Activated CD4-positive, alpha-beta T cell treated with anti-CD3 and anti-CD28 coated beads, Interleukin-2, amount 50 U/mL, for 4 hours (primary cell): ENCODE data around the gene TTLL1.
A peak's percentile ranks its signal among the peaks of the same experiment; 100 is the strongest.

Source experiments
- DNase-seq, 2 experiments: peaks; one replicate each; pipeline ENCODE4 v3.0.0-alpha.2; 2020

TTLL1 gene

GRCh38 chr22:43088984-43089717 lies at the start of gene TTLL1:
TSS of gene TTLL1 (minus strand) at chr22:43089391. CDS start at chr22:43075586, 13,805 bp downstream.
- peak; percentile 79 to 82 for DNase-seq

GRCh38 chr22:43136801-43137200 lies 47.6 kb upstream of the TTLL1 start:
- no peak for DNase-seq

- DNase-seq = peak in 1 of 2 experiments; percentile 22
Observed at GRCh38 chr22:43136255-43136654, 47.1 kb upstream of the TTLL1 start.

GRCh38 chr22:43135565-43135964 lies 46.4 kb upstream of the TTLL1 start:
- DNase-seq = no peak

GRCh38 chr22:43134553-43134952 lies 45.4 kb upstream of the TTLL1 start:
- no peak for DNase-seq

- DNase-seq = no peak
Observed at GRCh38 chr22:43133401-43133800, 44.2 kb upstream of the TTLL1 start.

- DNase-seq = no peak
Observed at GRCh38 chr22:43131773-43132501, 42.7 kb upstream of the TTLL1 start.

- no peak for DNase-seq
Observed at GRCh38 chr22:43129426-43130425, 40.5 kb upstream of the TTLL1 start.

- DNase-seq = no peak
Observed at GRCh38 chr22:43128928-43129424, 39.8 kb upstream of the TTLL1 start.

GRCh38 chr22:43128116-43128515 lies 38.9 kb upstream of the TTLL1 start:
- DNase-seq = no peak

GRCh38 chr22:43127166-43127908 lies 38.1 kb upstream of the TTLL1 start:
- no peak for DNase-seq

GRCh38 chr22:43126501-43127165 lies 37.4 kb upstream of the TTLL1 start:
- no peak for DNase-seq

- no peak for DNase-seq
Observed at GRCh38 chr22:43118953-43119458, 29.8 kb upstream of the TTLL1 start.

- DNase-seq = no peak
Observed at GRCh38 chr22:43118024-43118849, 29.0 kb upstream of the TTLL1 start.

GRCh38 chr22:43116932-43117331 lies 27.7 kb upstream of the TTLL1 start:
- DNase-seq = no peak

- no peak for DNase-seq
Observed at GRCh38 chr22:43114958-43115357, 25.8 kb upstream of the TTLL1 start.

GRCh38 chr22:43113526-43114251 lies 24.5 kb upstream of the TTLL1 start:
- no peak for DNase-seq

- DNase-seq = peak; percentile 46 to 47
Observed at GRCh38 chr22:43110927-43111623, 21.9 kb upstream of the TTLL1 start.

- peak; percentile 22 to 27 for DNase-seq
Observed at GRCh38 chr22:43110444-43110926, 21.3 kb upstream of the TTLL1 start, which contains the start of gene BIK. TSS of gene BIK (plus strand) at chr22:43110750. CDS start at chr22:43124023, 13,273 bp downstream.
